Measurements from ENCODE around the gene CDR2L.
A peak's percentile ranks its signal among the peaks of the same experiment; 100 is the strongest.
"Not testable (repeated sequence)": the region's sequence is repeated elsewhere in the genome, so short reads cannot be mapped to it uniquely, and the experiment has no call there.

CDR2L gene

GRCh38 chr17:74977802-74978201, 9.6 kb upstream of the CDR2L start:
- ATAC-seq (replicated peaks; ENCODE audit: extremely low read depth, poor library complexity, severe bottlenecking) (no peak), DNase-seq (ENCODE audit: low spot score in 2 of 2) (no peak)
- Mint-ChIP-seq H3K36me3 (ENCODE audit: insufficient read depth) (peaks cover 7% of the 10 kb centered on the region), H3K9me3 (no peaks in the 10 kb centered on the region), H3K4me3 (no peak overlapping the region), H3K27me3 (peaks cover 19% of the 10 kb centered on the region), H3K27ac (ENCODE audit: low read depth) (no peak overlapping the region), H3K4me1 (peaks cover 12% of the 10 kb centered on the region)

- no peaks in the 10 kb centered on the region for H3K9me3 Mint-ChIP-seq
Observed at GRCh38 chr17:74978240-74978639, 9.2 kb upstream of the CDR2L start.

GRCh38 chr17:74979408-74980146, 7.9 kb upstream of the CDR2L start:
- Mint-ChIP-seq H3K4me1 (peaks cover 7% of the 10 kb centered on the region), H3K9me3 (no peaks in the 10 kb centered on the region), H3K36me3 (ENCODE audit: insufficient read depth) (peaks cover 5% of the 10 kb centered on the region), H3K4me3 (no peak overlapping the region), H3K27ac (ENCODE audit: low read depth) (no peak overlapping the region), H3K27me3 (peaks cover 7% of the 10 kb centered on the region)
- ATAC-seq (replicated peaks; ENCODE audit: extremely low read depth, poor library complexity, severe bottlenecking), result no peak
- no peak for DNase-seq (ENCODE audit: low spot score in 2 of 2)

More at GRCh38 chr17:74978240-74978639, 9.2 kb upstream of the CDR2L start:
- Mint-ChIP-seq H3K4me1 (peaks cover 7% of the 10 kb centered on the region), H3K27me3 (peaks cover 14% of the 10 kb centered on the region), H3K36me3 (ENCODE audit: insufficient read depth) (peaks cover 5% of the 10 kb centered on the region), H3K4me3 (no peak overlapping the region), H3K27ac (ENCODE audit: low read depth) (no peak overlapping the region)
- DNase-seq (ENCODE audit: low spot score in 2 of 2), result no peak
- no peak for ATAC-seq (replicated peaks; ENCODE audit: extremely low read depth, poor library complexity, severe bottlenecking)

- DNase-seq (ENCODE audit: low spot score in 2 of 2), result no peak
- Mint-ChIP-seq H3K36me3 (ENCODE audit: insufficient read depth) (peaks cover 3% of the 10 kb centered on the region), H3K4me1 (peaks cover 7% of the 10 kb centered on the region), H3K9me3 (no peaks in the 10 kb centered on the region), H3K27me3 (peaks cover 6% of the 10 kb centered on the region), H3K4me3 (peak overlapping the region; percentile 84), H3K27ac (ENCODE audit: low read depth) (peak overlapping the region; percentile 44)
- peak; percentile 44 for ATAC-seq (replicated peaks; ENCODE audit: extremely low read depth, poor library complexity, severe bottlenecking)
Observed at GRCh38 chr17:74981318-74981978, 6.0 kb upstream of the CDR2L start.

GRCh38 chr17:74981979-74982662, 5.3 kb upstream of the CDR2L start:
- ATAC-seq (replicated peaks; ENCODE audit: extremely low read depth, poor library complexity, severe bottlenecking), result peak; percentile 95
- Mint-ChIP-seq H3K4me1 (peaks cover 9% of the 10 kb centered on the region), H3K4me3 (peak overlapping the region; percentile 84), H3K27ac (ENCODE audit: low read depth) (peak overlapping the region; percentile 44), H3K36me3 (ENCODE audit: insufficient read depth) (peaks cover 5% of the 10 kb centered on the region), H3K9me3 (no peaks in the 10 kb centered on the region), H3K27me3 (peaks cover 6% of the 10 kb centered on the region)
- peak; percentile 65 to 72 for DNase-seq (ENCODE audit: low spot score in 2 of 2)

- H3K27me3 Mint-ChIP-seq; ATAC-seq (replicated peaks; ENCODE audit: extremely low read depth, poor library complexity, severe bottlenecking); DNase-seq (ENCODE audit: low spot score in 2 of 2); H3K36me3 Mint-ChIP-seq (ENCODE audit: insufficient read depth); H3K9me3 Mint-ChIP-seq: not testable (repeated sequence)
- peak overlapping the region; percentile 35 for H3K27ac Mint-ChIP-seq (ENCODE audit: low read depth)
- H3K4me3 Mint-ChIP-seq, result peak overlapping the region; percentile 84
- H3K4me1 Mint-ChIP-seq, result peaks cover 12% of the 10 kb centered on the region
Observed at GRCh38 chr17:74982663-74983313, 4.6 kb upstream of the CDR2L start.

GRCh38 chr17:74986206-74986576, 1.2 kb upstream of the CDR2L start:
- Mint-ChIP-seq H3K4me1 (peaks cover 12% of the 10 kb centered on the region), H3K27ac (ENCODE audit: low read depth) (no peak overlapping the region), H3K36me3 (ENCODE audit: insufficient read depth) (peaks cover 5% of the 10 kb centered on the region), H3K4me3 (no peak overlapping the region), H3K27me3 (peaks cover 6% of the 10 kb centered on the region), H3K9me3 (no peaks in the 10 kb centered on the region)
- no peak for ATAC-seq (replicated peaks; ENCODE audit: extremely low read depth, poor library complexity, severe bottlenecking)
- no peak for DNase-seq (ENCODE audit: low spot score in 2 of 2)

- H3K9me3 Mint-ChIP-seq, result no peaks in the 10 kb centered on the region
- peaks cover 2% of the 10 kb centered on the region for H3K36me3 Mint-ChIP-seq (ENCODE audit: insufficient read depth)
- peaks cover 6% of the 10 kb centered on the region for H3K27me3 Mint-ChIP-seq
- ATAC-seq (replicated peaks; ENCODE audit: extremely low read depth, poor library complexity, severe bottlenecking), result peak; percentile 48
- no peak for DNase-seq (ENCODE audit: low spot score in 2 of 2)
- peaks cover 5% of the 10 kb centered on the region for H3K4me1 Mint-ChIP-seq
- H3K4me3 Mint-ChIP-seq, result peak overlapping the region; percentile 69
- H3K27ac Mint-ChIP-seq (ENCODE audit: low read depth), result no peak overlapping the region
Observed at GRCh38 chr17:74987909-74988711, 678 bp downstream of the CDR2L start.

- no peak for ATAC-seq (replicated peaks; ENCODE audit: extremely low read depth, poor library complexity, severe bottlenecking)
- no peaks in the 10 kb centered on the region for H3K9me3 Mint-ChIP-seq
- peaks cover 3% of the 10 kb centered on the region for H3K27me3 Mint-ChIP-seq
- peak overlapping the region; percentile 29 for H3K27ac Mint-ChIP-seq (ENCODE audit: low read depth)
- H3K36me3 Mint-ChIP-seq (ENCODE audit: insufficient read depth), result peaks cover 2% of the 10 kb centered on the region
- no peak overlapping the region for H3K4me3 Mint-ChIP-seq
- peaks cover 5% of the 10 kb centered on the region for H3K4me1 Mint-ChIP-seq
- DNase-seq (ENCODE audit: low spot score in 2 of 2), result no peak
Observed at GRCh38 chr17:74990581-74991105, 3.2 kb downstream of the CDR2L start.

- Mint-ChIP-seq H3K27ac (ENCODE audit: low read depth) (no peak overlapping the region), H3K36me3 (ENCODE audit: insufficient read depth) (no peaks in the 10 kb centered on the region), H3K27me3 (no peaks in the 10 kb centered on the region), H3K4me1 (peaks cover 1% of the 10 kb centered on the region), H3K9me3 (no peaks in the 10 kb centered on the region), H3K4me3 (no peak overlapping the region)
- no peak for DNase-seq (ENCODE audit: low spot score in 2 of 2)
- ATAC-seq (replicated peaks; ENCODE audit: extremely low read depth, poor library complexity, severe bottlenecking), result no peak
Observed at GRCh38 chr17:74992223-74992622, 4.8 kb downstream of the CDR2L start.

GRCh38 chr17:74994440-74994839, 7.0 kb downstream of the CDR2L start:
- Mint-ChIP-seq H3K27ac (ENCODE audit: low read depth) (no peak overlapping the region), H3K36me3 (ENCODE audit: insufficient read depth) (peaks cover 2% of the 10 kb centered on the region), H3K9me3 (no peaks in the 10 kb centered on the region), H3K27me3 (peaks cover 8% of the 10 kb centered on the region), H3K4me1 (peaks cover 6% of the 10 kb centered on the region), H3K4me3 (no peak overlapping the region)
- ATAC-seq (replicated peaks; ENCODE audit: extremely low read depth, poor library complexity, severe bottlenecking), result no peak
- no peak for DNase-seq (ENCODE audit: low spot score in 2 of 2)

GRCh38 chr17:74995847-74996246, 8.4 kb downstream of the CDR2L start:
- H3K27ac Mint-ChIP-seq (ENCODE audit: low read depth), result no peak overlapping the region
- peaks cover 6% of the 10 kb centered on the region for H3K4me1 Mint-ChIP-seq
- no peaks in the 10 kb centered on the region for H3K9me3 Mint-ChIP-seq
- H3K4me3 Mint-ChIP-seq, result no peak overlapping the region
- no peak for ATAC-seq (replicated peaks; ENCODE audit: extremely low read depth, poor library complexity, severe bottlenecking)
- DNase-seq (ENCODE audit: low spot score in 2 of 2), result no peak
- H3K27me3 Mint-ChIP-seq, result peaks cover 8% of the 10 kb centered on the region
- H3K36me3 Mint-ChIP-seq (ENCODE audit: insufficient read depth), result peaks cover 2% of the 10 kb centered on the region

All from central memory CD8-positive, alpha-beta T cell (primary cell).